Measurements from ENCODE around the gene GPR85.

The GPR85 gene

DNA sequence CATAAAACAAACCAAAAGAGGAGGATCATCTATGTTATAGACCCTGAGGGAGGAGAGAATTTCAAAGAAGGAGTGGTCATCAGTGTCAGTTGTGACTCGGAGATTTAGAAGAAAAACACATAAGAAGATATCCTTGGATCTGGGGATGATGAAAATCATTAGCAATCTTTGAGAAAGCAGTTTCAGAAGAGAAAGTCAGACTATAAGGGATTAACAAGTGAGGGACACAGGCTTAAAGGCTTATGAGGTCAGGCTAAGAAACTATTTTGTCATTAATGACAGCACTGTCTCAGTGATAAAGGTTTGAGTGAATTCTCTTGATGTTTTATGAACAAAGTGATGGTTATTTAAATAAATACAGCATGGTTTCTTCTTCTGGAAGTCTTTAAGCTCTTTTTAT is 6.1 kb upstream of the GPR85 start:
- intact Hi-C loops (cut with DNase I; ENCODE audit: low total_unique reads), result no loop called here
- H3K36me3 ChIP-seq, result no peaks in the 10 kb centered on the region
- H3K4me3 ChIP-seq, result no peak overlapping the region
- DNase-seq, result no peak
- H3K4me1 ChIP-seq, result no peaks in the 10 kb centered on the region
- no peaks in the 10 kb centered on the region for H3K27me3 ChIP-seq
- no peak overlapping the region for H3K27ac ChIP-seq
- no peaks in the 10 kb centered on the region for H3K9me3 ChIP-seq
- TF ChIP-seq, protein P1, sequence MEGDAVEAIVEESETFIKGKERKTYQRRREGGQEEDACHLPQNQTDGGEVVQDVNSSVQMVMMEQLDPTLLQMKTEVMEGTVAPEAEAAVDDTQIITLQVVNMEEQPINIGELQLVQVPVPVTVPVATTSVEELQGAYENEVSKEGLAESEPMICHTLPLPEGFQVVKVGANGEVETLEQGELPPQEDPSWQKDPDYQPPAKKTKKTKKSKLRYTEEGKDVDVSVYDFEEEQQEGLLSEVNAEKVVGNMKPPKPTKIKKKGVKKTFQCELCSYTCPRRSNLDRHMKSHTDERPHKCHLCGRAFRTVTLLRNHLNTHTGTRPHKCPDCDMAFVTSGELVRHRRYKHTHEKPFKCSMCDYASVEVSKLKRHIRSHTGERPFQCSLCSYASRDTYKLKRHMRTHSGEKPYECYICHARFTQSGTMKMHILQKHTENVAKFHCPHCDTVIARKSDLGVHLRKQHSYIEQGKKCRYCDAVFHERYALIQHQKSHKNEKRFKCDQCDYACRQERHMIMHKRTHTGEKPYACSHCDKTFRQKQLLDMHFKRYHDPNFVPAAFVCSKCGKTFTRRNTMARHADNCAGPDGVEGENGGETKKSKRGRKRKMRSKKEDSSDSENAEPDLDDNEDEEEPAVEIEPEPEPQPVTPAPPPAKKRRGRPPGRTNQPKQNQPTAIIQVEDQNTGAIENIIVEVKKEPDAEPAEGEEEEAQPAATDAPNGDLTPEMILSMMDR (IDR thresholded peaks at IDR 0.05), result no peak

DNA sequence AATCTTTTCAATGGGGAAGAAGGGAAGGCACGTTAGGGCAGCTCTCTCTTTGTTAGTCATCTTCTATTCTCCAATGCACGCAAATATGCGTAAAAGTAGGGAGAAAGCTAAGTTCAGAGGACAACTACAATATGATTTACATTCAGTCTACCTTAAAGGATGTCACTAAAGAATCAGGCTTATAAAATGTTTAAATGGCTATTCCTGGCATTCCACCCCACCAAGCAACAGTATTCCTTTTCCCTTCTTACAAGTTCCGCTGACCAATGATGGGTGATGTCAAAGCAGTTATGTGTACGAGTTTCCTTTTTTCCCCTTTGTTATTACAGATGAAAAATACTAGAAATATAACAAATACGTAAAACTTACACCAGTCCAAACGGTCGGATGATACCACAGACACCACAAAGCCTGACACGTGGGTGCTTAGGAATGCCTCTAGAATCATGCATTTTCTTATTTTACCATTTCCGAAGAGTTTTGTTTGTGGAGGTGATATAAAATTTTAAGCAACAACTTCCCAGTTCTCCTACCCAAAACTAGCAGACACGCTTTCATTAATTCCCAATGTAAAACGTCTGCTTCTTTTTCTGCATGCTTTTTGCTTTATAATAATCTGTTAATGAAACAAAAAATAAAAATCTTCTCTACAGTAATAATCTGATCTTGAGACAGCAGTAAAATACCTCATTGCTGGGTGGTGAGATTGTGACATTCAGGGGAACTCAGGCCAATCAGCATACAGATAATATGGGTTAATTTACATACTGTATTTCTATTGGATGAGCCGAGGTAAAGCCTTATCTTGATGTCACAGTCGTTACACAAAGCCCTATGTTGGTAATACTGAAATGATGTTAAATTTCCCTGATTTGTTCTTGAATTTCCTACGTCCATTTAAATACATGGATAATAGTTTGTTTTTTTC is 708 bp upstream of the GPR85 start:
- no peak for DNase-seq
- Histone ChIP-seq H3K27ac (peak overlapping the region in 1 of 2 donors; percentile 46), H3K9me3 (no peaks in the 10 kb centered on the region), H3K4me3 (peak overlapping the region; percentile 50 to 57), H3K36me3 (no peaks in the 10 kb centered on the region), H3K4me1 (peaks cover 0 to 15% (median 7%) of the 10 kb centered on the region in 4 donors), H3K27me3 (no peaks in the 10 kb centered on the region)
- intact Hi-C loops (cut with DNase I; ENCODE audit: low total_unique reads), result no loop called here
- TF ChIP-seq, protein P1 (IDR thresholded peaks at IDR 0.05), result no peak

DNA sequence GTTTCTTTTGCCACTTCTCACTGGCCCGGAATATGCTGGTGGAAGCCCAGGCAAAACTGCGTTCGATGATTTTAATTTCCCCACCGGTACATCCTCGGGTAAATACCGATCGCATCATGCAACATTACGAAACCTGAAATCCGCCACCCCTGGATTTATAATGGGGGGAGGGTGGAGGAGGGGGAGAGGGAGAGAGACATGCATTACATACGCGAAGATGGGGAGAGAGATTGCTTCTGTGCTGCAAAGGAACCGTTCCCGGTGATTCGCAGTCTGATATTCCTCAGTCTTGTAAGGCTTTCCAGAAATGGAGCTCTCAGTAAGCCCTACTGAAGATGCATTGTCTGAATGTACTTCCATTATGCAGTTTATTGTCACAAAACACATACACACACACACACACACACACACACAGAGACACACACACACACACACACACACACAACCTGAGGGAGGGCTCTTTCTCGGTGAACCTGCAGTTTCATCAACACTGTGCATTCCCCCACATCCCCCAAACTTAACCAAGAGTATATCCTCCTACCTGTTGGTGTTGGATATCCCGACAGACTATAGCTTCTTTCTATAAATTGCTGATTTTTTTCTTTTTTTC is 741 bp downstream of the GPR85 start:
- Histone ChIP-seq H3K9me3 (no peaks in the 10 kb centered on the region), H3K4me3 (peak overlapping the region; percentile 50 to 57), H3K4me1 (peaks cover 0 to 15% (median 7%) of the 10 kb centered on the region in 4 donors), H3K27ac (no peak overlapping the region), H3K36me3 (no peaks in the 10 kb centered on the region), H3K27me3 (no peaks in the 10 kb centered on the region)
- TF ChIP-seq, protein P1 (IDR thresholded peaks at IDR 0.05), result no peak
- DNase-seq, result no peak
- intact Hi-C loops (cut with DNase I; ENCODE audit: low total_unique reads), result no loop called here

DNA sequence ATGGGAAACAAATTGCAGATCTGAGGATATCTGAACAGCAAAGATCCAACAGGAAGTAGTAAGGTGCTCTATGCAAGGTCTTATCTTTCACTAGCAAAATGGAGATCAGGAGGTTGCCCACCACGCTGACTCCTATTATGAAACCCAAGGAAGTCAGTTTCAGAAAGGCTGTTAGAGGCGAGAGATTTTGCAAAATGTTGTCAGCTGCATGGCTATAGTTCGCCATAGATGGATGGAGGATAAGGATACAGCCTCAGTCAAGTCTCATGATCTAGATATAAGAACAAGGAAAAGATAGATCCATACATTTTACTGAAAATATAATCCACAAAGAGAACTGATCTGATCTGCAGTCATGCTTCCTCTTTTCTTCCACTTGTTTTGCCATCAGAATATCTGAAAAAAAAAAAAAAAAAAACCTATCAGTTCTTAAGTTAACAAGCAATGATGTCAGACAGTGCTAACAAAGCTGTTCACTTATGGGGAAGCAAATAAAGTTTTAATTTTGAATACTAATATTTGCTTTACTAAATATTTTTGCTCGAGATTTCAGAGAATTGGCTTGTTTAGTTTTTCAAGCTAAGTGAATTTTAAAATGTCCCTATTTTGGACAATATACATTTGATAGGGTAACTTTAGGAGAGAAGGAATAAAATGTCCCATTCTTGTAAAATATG is 2.0 kb downstream of the GPR85 start:
- no peaks in the 10 kb centered on the region for H3K27me3 ChIP-seq
- no peak overlapping the region for H3K4me3 ChIP-seq
- H3K27ac ChIP-seq, result no peak overlapping the region
- H3K9me3 ChIP-seq, result no peaks in the 10 kb centered on the region
- intact Hi-C loops (cut with DNase I; ENCODE audit: low total_unique reads), result no loop called here
- DNase-seq, result no peak
- H3K36me3 ChIP-seq, result no peaks in the 10 kb centered on the region
- TF ChIP-seq, protein P1 (IDR thresholded peaks at IDR 0.05), result no peak
- peaks cover 0 to 15% (median 7%) of the 10 kb centered on the region in 4 donors for H3K4me1 ChIP-seq

DNA sequence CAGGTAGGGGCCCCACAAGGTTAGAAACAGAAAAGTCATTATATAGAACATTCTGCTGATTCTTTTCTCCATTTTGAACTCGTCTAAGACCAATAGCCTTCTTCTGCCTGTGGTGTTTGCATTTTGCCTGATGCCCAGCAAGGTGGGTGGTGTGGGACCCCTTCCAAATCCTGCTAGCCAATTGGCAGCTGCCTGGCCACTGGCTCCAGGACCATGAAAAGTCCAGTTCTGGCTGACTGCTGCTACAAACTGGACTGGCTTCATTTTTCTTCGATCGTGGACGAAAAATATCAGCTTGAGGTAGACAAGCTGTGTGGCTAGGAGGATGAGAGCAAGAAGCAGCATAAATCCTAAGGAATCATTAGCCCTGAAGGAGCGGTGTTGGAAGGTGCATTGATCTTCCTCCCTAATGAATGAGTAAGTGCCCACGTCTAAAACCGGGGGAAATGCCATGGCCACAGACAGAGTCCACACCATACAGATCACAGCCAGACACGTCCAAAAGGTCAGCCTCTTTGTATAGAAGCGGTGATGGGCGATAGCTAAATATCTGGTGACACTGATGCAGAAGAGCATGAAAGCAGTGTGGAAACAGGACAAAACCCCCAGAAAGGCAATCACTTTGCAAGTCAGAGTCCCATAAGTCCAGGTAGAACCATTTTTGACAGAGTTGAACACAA is 2.7 kb downstream of the GPR85 start:
- intact Hi-C loops (cut with DNase I; ENCODE audit: low total_unique reads), result no loop called here
- TF ChIP-seq, protein P1 (IDR thresholded peaks at IDR 0.05), result no peak
- Histone ChIP-seq H3K4me3 (no peak overlapping the region), H3K4me1 (peaks cover 0 to 15% (median 7%) of the 10 kb centered on the region in 4 donors), H3K9me3 (no peaks in the 10 kb centered on the region), H3K27ac (no peak overlapping the region), H3K36me3 (no peaks in the 10 kb centered on the region), H3K27me3 (no peaks in the 10 kb centered on the region)
- DNase-seq, result no peak
